Measurements from ENCODE around the gene CDH23.
A peak's percentile ranks its signal among the peaks of the same experiment; 100 is the strongest.

The CDH23 gene

GRCh38 chr10:71392292-71392691, 4.4 kb upstream of the CDH23 start:
- no peak for DNase-seq (ENCODE audit: low read depth in 1 of 2, low spot score in 1 of 2)

DNA sequence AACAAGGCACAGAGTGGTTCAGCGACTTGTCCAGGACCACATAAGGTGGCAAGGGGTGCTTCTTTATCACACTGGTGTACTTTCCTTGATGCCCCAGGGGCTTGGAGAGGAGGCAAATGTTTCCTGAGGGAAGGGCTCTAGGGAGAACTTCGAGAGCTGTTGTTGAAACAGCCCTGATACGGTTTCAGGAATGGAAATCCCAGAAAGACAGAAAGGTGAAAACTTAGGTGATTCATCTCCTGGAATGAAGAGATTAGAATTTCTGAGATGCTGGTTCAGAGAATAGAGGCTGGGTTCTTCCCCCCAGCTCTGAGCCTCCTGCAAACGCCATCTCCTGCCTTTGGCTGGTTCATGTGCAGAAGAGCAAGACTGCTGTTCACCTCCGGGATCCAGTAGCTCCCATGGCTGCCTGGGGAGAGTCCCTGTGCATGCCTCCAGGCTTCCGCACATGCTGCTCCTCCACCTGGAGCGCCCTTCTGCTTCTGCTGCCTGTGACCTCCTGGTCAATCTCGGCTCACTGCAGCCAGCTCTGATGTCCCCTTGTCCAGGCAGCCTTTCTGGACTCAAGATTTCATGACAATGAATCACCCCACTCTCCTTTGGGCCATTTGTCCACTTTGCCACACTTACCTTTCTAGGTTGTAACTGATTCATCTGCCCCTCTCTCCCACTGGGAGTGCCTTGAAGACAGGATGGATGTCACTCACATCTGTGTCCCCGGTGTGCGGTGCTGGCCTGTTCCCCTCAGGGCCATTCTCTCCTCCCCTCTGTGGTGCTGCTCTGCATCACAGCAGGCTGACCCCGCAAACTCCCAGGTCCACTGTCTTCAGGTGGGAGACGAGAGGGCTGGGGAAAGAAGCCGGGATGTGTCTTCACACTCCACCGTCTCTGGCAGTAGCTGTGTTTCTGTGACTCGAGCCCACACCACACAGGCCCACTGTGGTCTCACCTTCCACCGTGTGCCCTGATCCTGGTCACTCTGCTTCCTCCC, 3.6 kb upstream of the CDH23 start:
- no peak for DNase-seq (ENCODE audit: low read depth in 1 of 2, low spot score in 1 of 2)

- no peak for DNase-seq (ENCODE audit: low read depth in 1 of 2, low spot score in 1 of 2)
These were observed 2.8 kb upstream of the CDH23 start for GRCh38 chr10:71393841-71394475.

DNA sequence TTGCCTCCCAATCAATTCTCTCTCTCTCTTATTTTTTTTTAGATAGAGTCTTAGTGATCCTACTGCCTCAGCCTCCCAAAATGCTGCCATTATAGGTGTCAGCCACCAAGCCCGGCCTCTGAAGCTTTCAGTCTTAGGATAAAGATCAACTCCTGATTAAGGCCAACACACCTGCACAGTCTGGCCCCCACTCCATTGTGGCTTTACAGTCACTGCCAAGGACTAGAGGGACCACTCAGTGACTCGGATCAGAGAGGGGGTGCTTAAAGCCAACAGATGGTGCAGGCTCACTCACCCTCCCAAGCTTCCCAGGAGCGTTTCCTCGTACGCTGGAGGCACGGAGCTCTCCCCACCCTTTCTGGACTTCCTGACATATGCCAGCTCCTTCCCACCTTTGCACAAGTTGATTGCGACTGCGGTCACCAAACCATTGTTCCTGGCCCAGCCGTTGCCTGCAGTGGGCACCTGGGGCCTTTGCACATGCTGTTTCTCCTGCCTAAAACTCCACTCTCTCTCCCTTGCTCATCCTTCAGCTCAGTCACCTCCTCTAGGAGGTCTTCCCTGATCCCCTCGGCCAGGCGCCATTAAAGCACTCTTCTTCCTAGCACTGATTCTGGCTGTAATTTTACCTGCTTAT, 1.7 kb upstream of the CDH23 start:
- no peak for DNase-seq (ENCODE audit: low read depth in 1 of 2, low spot score in 1 of 2)

DNA sequence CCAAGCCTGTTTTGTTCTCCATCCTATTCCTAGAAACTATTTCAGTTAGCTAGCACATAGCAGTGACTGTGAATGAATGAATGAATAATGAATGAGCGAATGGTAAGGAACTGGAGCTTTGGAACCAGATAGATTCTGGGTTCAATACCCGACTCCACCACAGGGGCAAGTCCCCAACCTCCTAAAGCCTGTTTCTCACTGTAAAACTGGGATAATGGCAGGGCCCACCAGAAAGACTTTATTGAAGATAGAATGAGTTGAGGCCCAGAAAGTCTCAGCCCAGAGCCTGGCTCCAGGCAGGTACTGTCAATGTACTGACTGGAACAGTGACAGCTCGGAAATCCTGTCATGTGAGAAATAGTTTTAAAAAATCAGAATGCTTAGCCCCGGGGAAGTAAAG, 1.1 kb upstream of the CDH23 start:
- no peak for DNase-seq (ENCODE audit: low read depth in 1 of 2, low spot score in 1 of 2)

- peak in 1 of 2 donors; percentile 7 for DNase-seq (ENCODE audit: low read depth in 1 of 2, low spot score in 1 of 2)
These were observed 523 bp upstream of the CDH23 start for GRCh38 chr10:71396084-71396710.

GRCh38 chr10:71397296-71398212, 834 bp downstream of the CDH23 start:
- no peak for DNase-seq (ENCODE audit: low read depth in 1 of 2, low spot score in 1 of 2)

DNA sequence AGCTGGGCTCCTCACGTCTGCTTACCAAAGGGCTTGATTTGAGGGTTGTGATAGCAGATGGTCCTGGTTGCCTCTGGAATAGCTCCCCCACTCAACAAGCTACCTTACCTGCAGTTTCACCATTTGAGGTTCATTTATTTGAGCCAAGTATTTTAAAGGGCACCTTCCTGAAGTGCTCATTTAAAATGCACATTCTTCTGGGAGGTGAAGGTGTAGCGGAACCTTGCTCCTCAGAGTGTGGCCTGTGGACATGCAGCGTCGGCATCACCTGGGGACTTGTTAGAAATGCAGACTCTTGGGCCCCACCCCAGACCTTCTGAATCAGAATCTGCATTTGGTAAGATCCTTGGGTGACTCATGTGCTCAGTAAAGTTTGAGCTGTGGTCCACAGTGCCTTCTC, 2.3 kb downstream of the CDH23 start:
- no peak for DNase-seq (ENCODE audit: low read depth in 1 of 2, low spot score in 1 of 2)

DNA sequence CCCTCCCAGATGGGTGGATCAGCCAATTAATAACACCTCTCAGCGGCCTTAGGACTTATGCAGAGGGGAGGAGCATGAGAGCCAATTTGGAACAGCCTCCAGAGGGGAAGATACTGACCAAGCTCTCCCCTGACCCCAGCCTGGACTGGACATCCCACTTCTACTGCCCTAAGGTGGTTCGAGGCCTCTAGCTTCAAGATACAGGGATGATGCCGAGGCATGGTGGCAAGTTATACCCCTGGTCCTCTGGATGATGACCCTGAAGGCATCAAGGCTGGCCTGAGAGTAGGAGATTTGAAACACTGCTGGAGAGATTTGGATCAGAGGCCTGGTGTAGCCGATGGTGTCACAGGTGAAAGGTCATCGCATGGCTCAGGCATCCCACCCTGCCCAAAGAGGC, 3.2 kb downstream of the CDH23 start:
- DNase-seq (ENCODE audit: low read depth in 1 of 2, low spot score in 1 of 2): no peak

DNA sequence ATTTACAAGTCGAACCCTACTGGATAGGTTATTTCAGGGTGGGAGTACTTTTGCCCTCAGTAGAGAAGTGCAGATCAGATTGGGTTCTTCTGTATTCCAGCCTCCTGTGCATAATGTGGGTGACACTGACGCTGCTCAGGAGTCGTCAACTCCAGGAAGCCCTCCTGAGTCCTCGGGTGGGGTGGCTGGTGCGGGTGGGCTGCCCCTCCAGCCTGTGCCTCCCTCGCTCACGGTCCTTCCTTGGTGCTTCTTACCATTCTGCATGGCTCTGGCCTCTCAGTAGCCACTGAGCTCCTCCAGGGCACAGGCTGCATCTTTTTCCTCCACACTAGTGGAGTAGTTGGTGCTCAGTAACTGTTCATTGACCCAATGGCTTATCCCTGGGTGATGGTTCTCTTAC, 4.3 kb downstream of the CDH23 start:
- no peak for DNase-seq (ENCODE audit: low read depth in 1 of 2, low spot score in 1 of 2)

GRCh38 chr10:71402005-71402404, 5.3 kb downstream of the CDH23 start:
- no peak for DNase-seq (ENCODE audit: low read depth in 1 of 2, low spot score in 1 of 2)

GRCh38 chr10:71404503-71405295, 8.0 kb downstream of the CDH23 start:
- DNase-seq (ENCODE audit: low read depth in 1 of 2, low spot score in 1 of 2): no peak

GRCh38 chr10:71406878-71407277, 10.2 kb downstream of the CDH23 start:
- no peak for DNase-seq (ENCODE audit: low read depth in 1 of 2, low spot score in 1 of 2)

GRCh38 chr10:71408436-71409225, 11.9 kb downstream of the CDH23 start:
- DNase-seq (ENCODE audit: low read depth in 1 of 2, low spot score in 1 of 2): no peak

DNA sequence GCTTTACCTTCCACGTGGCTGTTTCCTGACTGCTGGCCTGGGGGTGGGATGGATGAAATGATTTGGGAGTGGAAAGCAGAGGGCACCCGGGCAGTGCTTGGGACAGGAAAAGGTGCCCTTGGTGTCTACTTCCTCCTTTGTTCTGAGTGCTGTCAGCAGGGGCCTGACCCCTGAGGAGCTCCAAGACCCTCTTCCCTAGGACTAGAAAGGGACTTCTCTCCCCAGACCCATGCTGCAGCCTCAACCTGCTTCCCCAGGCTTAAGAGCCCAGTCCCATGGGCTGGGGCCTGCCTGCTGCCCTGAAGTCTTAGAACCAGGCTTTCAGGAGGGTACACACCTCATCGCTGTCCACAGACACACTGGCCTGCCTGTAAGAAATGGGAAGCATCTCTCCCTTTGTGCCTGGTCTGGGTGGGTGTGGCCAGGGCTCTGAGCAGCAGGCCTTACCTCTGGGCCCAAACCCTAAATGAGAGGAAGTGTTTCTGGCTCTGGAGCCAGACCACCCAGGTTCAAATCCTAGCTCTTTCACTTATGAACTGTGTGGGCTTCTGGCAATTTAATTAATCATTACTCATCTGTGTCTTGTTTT, 12.9 kb downstream of the CDH23 start:
- DNase-seq (ENCODE audit: low read depth in 1 of 2, low spot score in 1 of 2): no peak

DNA sequence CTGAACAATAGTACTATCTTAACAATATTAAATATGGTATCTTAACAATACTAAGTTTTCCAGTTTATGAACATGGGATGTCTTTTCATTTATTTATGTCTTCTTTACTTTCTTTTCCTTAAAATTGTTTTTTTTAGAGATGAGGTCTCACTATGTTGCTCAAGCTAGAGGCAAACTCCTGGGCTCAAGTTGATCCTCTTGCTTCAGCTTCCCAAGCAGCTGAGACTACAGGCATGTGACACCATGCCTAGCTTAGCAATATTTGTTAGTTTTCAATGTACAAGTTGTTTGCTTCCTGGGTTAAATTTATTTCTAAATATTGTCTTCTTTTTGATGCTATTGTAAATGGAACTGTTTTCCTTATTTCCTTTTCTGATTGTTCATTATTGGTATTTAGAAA, 16.9 kb downstream of the CDH23 start:
- no peak for DNase-seq (ENCODE audit: low read depth in 1 of 2, low spot score in 1 of 2)

DNA sequence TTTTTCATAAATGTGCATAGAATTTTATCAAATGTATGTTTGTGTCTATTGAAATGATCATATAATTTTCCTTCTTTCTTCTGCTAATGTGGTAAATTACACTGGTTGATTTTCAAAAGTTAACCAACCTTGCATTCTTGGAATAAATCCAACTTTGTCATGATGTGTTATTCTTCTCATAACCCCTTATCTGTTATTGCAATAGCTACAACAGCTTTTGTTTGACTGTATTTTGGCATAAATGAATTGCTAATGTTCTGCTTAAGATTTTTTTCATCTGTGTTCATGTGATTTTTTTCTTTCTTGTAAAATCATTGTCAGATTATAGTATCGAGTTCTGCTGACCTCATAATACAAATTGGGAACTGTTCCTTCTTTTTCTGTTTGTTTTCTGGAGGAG, 17.6 kb downstream of the CDH23 start:
- DNase-seq (ENCODE audit: low read depth in 1 of 2, low spot score in 1 of 2): no peak

DNA sequence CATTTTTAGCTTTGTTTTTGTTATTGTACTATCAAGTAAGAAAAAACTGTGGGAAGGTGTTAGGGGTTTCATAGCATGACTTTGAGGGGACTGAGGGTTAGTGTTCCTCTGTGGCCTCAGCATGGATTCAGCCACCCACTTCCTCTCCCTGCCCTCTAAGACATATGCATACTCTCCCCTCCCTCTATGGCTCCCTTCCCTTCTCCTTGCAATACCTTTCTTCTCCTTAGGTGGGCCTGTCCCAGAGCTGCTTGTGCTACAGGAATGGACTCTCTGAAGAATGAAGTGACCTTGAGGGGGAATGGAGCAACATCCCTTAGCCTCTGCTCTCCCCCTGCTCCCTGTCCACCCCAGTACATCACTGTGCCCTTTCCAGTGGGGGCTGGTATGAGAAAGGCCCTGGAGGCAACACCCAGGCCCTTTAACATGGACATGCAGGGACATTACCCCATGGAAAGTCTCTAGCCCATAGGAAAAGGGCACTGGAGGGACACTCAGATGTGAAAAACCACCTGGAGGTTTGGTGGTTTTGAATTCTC, 22.4 kb downstream of the CDH23 start:
- DNase-seq (ENCODE audit: low read depth in 1 of 2, low spot score in 1 of 2): no peak
